Measurements from ENCODE around the gene TAF11L5. TPM values are rescaled to one million over a fixed set of nuclear protein-coding genes. Genes with fewer than 3 reads are reported as not detected.
"Not testable (repeated sequence)": the region's sequence is repeated elsewhere in the genome, so short reads cannot be mapped to it uniquely, and the experiment has no call there.

TAF11L5 gene
- total RNA-seq (2014; rRNA removed; shearing (Covaris generic)), result not detected in 2 replicates

GRCh38 chr5:17524935-17525334, at the start of gene TAF11L5:
Gene TAF11L5, plus strand, starts transcription at chr5:17525235.
- in situ Hi-C loops (cut with HindIII; ENCODE audit: low sequenced_read_pairs); DNase-seq (ENCODE audit: low spot score): not testable (repeated sequence)

GRCh38 chr5:17477043-17477442, 48.0 kb upstream of the TAF11L5 start:
- in situ Hi-C loops (cut with HindIII; ENCODE audit: low sequenced_read_pairs), result no loop called here
- no peak for DNase-seq (ENCODE audit: low spot score)

GRCh38 chr5:17477573-17478265, 47.3 kb upstream of the TAF11L5 start:
- no peak for DNase-seq (ENCODE audit: low spot score)
- in situ Hi-C loops (cut with HindIII; ENCODE audit: low sequenced_read_pairs), result no loop called here

GRCh38 chr5:17481378-17481777, 43.7 kb upstream of the TAF11L5 start:
- in situ Hi-C loops (cut with HindIII; ENCODE audit: low sequenced_read_pairs), result no loop called here
- no peak for DNase-seq (ENCODE audit: low spot score)

- DNase-seq (ENCODE audit: low spot score), result no peak
- in situ Hi-C loops (cut with HindIII; ENCODE audit: low sequenced_read_pairs), result no loop called here
Measured at GRCh38 chr5:17482790-17483189, 42.2 kb upstream of the TAF11L5 start.

- DNase-seq (ENCODE audit: low spot score); in situ Hi-C loops (cut with HindIII; ENCODE audit: low sequenced_read_pairs): not testable (repeated sequence)
Measured at GRCh38 chr5:17486464-17487173, 38.4 kb upstream of the TAF11L5 start.

- in situ Hi-C loops (cut with HindIII; ENCODE audit: low sequenced_read_pairs), result no loop called here
Measured at GRCh38 chr5:17487174-17487512, 37.9 kb upstream of the TAF11L5 start.

GRCh38 chr5:17491257-17491656, 33.8 kb upstream of the TAF11L5 start:
- in situ Hi-C loops (cut with HindIII; ENCODE audit: low sequenced_read_pairs); DNase-seq (ENCODE audit: low spot score): not testable (repeated sequence)

More at GRCh38 chr5:17487174-17487512, 37.9 kb upstream of the TAF11L5 start:
- DNase-seq (ENCODE audit: low spot score), result no peak

GRCh38 chr5:17492770-17493169, 32.3 kb upstream of the TAF11L5 start:
- in situ Hi-C loops (cut with HindIII; ENCODE audit: low sequenced_read_pairs), result no loop called here
- DNase-seq (ENCODE audit: low spot score), result no peak

GRCh38 chr5:17497446-17497845, 27.6 kb upstream of the TAF11L5 start:
- no peak for DNase-seq (ENCODE audit: low spot score)
- in situ Hi-C loops (cut with HindIII; ENCODE audit: low sequenced_read_pairs), result no loop called here

- DNase-seq (ENCODE audit: low spot score); in situ Hi-C loops (cut with HindIII; ENCODE audit: low sequenced_read_pairs): not testable (repeated sequence)
Measured at GRCh38 chr5:17497931-17498330, 27.1 kb upstream of the TAF11L5 start, which contains the start of gene TAF11L2. Gene TAF11L2, plus strand, starts transcription at chr5:17498231.

GRCh38 chr5:17511775-17512325, 13.2 kb upstream of the TAF11L5 start:
- DNase-seq (ENCODE audit: low spot score), result no peak
- in situ Hi-C loops (cut with HindIII; ENCODE audit: low sequenced_read_pairs), result no loop called here

- DNase-seq (ENCODE audit: low spot score); in situ Hi-C loops (cut with HindIII; ENCODE audit: low sequenced_read_pairs): not testable (repeated sequence)
Measured at GRCh38 chr5:17517526-17517925, 7.5 kb upstream of the TAF11L5 start.

- DNase-seq (ENCODE audit: low spot score); in situ Hi-C loops (cut with HindIII; ENCODE audit: low sequenced_read_pairs): not testable (repeated sequence)
Measured at GRCh38 chr5:17518067-17518466, 7.0 kb upstream of the TAF11L5 start, which contains the start of gene TAF11L3. Gene TAF11L3, plus strand, starts transcription at chr5:17518367.

- in situ Hi-C loops (cut with HindIII; ENCODE audit: low sequenced_read_pairs); DNase-seq (ENCODE audit: low spot score): not testable (repeated sequence)
Measured at GRCh38 chr5:17519508-17519907, 5.5 kb upstream of the TAF11L5 start.

- in situ Hi-C loops (cut with HindIII; ENCODE audit: low sequenced_read_pairs); DNase-seq (ENCODE audit: low spot score): not testable (repeated sequence)
Measured at GRCh38 chr5:17521501-17521900, 3.5 kb upstream of the TAF11L5 start, which contains the start of gene TAF11L4. Gene TAF11L4, plus strand, starts transcription at chr5:17521801.

- in situ Hi-C loops (cut with HindIII; ENCODE audit: low sequenced_read_pairs); DNase-seq (ENCODE audit: low spot score): not testable (repeated sequence)
Measured at GRCh38 chr5:17526504-17526903, 1.5 kb downstream of the TAF11L5 start.

GRCh38 chr5:17528369-17528768, 3.3 kb downstream of the TAF11L5 start, which contains the start of gene TAF11L6:
Gene TAF11L6, plus strand, starts transcription at chr5:17528669.
- DNase-seq (ENCODE audit: low spot score); in situ Hi-C loops (cut with HindIII; ENCODE audit: low sequenced_read_pairs): not testable (repeated sequence)

Measured in G401 (cell line).